ENCODE data around the gene HS3ST4. TPM values are rescaled to one million over a fixed set of nuclear protein-coding genes. Genes with fewer than 3 reads are reported as not detected.

The HS3ST4 gene
- total and polyA plus RNA-seq, 2 of the 4 experiments (the other 2 are of a cell fraction) = not detected

DNA sequence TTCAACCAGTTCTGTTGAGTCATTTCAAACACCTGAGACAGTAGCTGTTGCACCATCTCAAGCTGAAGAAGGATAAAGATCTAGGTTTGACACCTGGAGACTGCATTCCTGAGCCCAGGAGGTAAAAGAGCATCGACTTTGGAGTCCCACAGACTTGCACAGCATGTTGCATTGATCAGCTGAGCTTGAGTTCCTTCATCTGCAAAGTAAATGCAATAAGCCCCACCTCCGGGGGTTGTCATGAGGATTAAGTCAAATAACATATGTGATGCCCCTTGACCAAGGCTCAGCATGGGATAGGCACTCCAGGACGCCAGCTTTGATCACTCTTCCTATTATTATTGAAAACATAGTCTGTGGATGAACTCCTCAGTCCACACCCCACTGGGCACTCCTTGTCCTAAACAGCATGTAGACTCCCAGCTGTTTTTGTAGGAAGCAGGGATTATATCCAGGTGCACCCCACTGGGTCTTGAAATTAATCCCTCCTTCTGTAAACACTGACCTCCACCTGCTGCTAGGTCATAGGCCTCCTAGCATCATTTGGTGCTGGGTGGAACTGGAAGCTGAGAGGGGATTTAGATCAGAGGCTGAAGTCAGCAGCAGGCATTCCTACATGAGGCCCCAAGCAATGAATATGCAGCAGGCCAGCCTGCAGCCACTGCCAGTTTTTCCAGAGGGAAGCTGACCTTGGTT lies 259.0 kb downstream of the HS3ST4 start:
- POLR2A ChIA-PET (ENCODE audit: unreplicated experiment) = no interaction called here
- peaks cover 7% of the 10 kb centered on the region for H3K9me3 ChIP-seq (ENCODE audit: control insufficient read depth, insufficient read depth, low read length)
- no peaks in the 10 kb centered on the region for H3K4me1 ChIP-seq (ENCODE audit: control insufficient read depth, insufficient read depth, low read length)
- no peak overlapping the region for H4K91ac ChIP-seq (ENCODE audit: insufficient read depth, low read depth, low read length)
- H2AFZ ChIP-seq (replicated peaks; ENCODE audit: low read length, poor library complexity) = no peak overlapping the region
- no peaks in the 10 kb centered on the region for H3K79me1 ChIP-seq (ENCODE audit: low read depth in 1 of 2, low read length in 2 of 2)
- intact Hi-C loops (cut with micrococcal nuclease) = no loop called here
- no peak overlapping the region for H2BK15ac ChIP-seq (ENCODE audit: low read depth, low read length)
- no peaks in the 10 kb centered on the region for H4K20me1 ChIP-seq (ENCODE audit: insufficient read depth, low read length)
- CTCF ChIA-PET = no interaction called here
- no peak overlapping the region for H2AK9ac ChIP-seq (replicated peaks; ENCODE audit: low read depth, low read length, poor library complexity)
- H2AK5ac ChIP-seq (ENCODE audit: low read depth, low read length) = no peak overlapping the region
- DNase-seq (no peak), ATAC-seq (ENCODE audit: low read depth) (no peak)
- no peak overlapping the region for H3K4me2 ChIP-seq (ENCODE audit: low read depth, low read length)
- TF ChIP-seq, protein P1, sequence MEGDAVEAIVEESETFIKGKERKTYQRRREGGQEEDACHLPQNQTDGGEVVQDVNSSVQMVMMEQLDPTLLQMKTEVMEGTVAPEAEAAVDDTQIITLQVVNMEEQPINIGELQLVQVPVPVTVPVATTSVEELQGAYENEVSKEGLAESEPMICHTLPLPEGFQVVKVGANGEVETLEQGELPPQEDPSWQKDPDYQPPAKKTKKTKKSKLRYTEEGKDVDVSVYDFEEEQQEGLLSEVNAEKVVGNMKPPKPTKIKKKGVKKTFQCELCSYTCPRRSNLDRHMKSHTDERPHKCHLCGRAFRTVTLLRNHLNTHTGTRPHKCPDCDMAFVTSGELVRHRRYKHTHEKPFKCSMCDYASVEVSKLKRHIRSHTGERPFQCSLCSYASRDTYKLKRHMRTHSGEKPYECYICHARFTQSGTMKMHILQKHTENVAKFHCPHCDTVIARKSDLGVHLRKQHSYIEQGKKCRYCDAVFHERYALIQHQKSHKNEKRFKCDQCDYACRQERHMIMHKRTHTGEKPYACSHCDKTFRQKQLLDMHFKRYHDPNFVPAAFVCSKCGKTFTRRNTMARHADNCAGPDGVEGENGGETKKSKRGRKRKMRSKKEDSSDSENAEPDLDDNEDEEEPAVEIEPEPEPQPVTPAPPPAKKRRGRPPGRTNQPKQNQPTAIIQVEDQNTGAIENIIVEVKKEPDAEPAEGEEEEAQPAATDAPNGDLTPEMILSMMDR (conservative IDR thresholded peaks at IDR 0.05; ENCODE audit: low read depth, low read length) = no peak
- no peak for TF ChIP-seq BHLHE40 (IDR thresholded peaks at IDR 0.05; ENCODE audit: low read depth, low read length)
- no peak for TF ChIP-seq MAZ (IDR thresholded peaks at IDR 0.05; ENCODE audit: borderline replicate concordance, low read depth, low read length)
- TF ChIP-seq MAFK (IDR thresholded peaks at IDR 0.05; ENCODE audit: low read depth, low read length) = no peak
- TF ChIP-seq NFE2L2 (IDR thresholded peaks at IDR 0.05; ENCODE audit: low read depth, low read length) = no peak
- no peak for TF ChIP-seq FOS (IDR thresholded peaks at IDR 0.05; ENCODE audit: low read depth, low read length)
- TF ChIP-seq SMC3 (IDR thresholded peaks at IDR 0.05; ENCODE audit: low read depth, low read length) = no peak
- TF ChIP-seq POLR2A (IDR thresholded peaks at IDR 0.05; ENCODE audit: low read depth, low read length) = no peak
- H3K4ac ChIP-seq (ENCODE audit: low read depth, low read length) = no peak overlapping the region
- no peak overlapping the region for H3K4me3 ChIP-seq (ENCODE audit: insufficient read depth, low read depth, low read length)
- H3K56ac ChIP-seq (ENCODE audit: extremely low read depth, insufficient read depth, low read length) = no peak overlapping the region
- no peak overlapping the region for H4K8ac ChIP-seq (ENCODE audit: low read depth in 2 of 2, low read length in 2 of 2)
- H3K9ac ChIP-seq (ENCODE audit: low read depth, low read length) = no peak overlapping the region
- no peak overlapping the region for H2BK20ac ChIP-seq (ENCODE audit: low read depth, low read length)
- H3K9me1 ChIP-seq (ENCODE audit: insufficient read depth, low read length) = no peaks in the 10 kb centered on the region
- no peak overlapping the region for H3K23ac ChIP-seq (ENCODE audit: low read depth, low read length)
- H3K18ac ChIP-seq (ENCODE audit: low read depth, low read length) = no peak overlapping the region
- no peaks in the 10 kb centered on the region for H3K27me3 ChIP-seq (ENCODE audit: control insufficient read depth, insufficient read depth, low read length)
- no peak overlapping the region for H3K27ac ChIP-seq (ENCODE audit: insufficient read depth, low read length)
- no peak overlapping the region for H3K14ac ChIP-seq (replicated peaks; ENCODE audit: low read depth, low read length)
- no peak overlapping the region for H2BK5ac ChIP-seq (ENCODE audit: low read depth, low read length, poor library complexity, severe bottlenecking)
- BruUV-seq (replicated peaks) = no TSS peak
- no peak overlapping the region for H4K5ac ChIP-seq (ENCODE audit: low read depth, low read length)
- WGBS, 2 experiments (ENCODE audit: extremely low coverage in 2 of 2, insufficient read length in 1 of 2) = no CpG with 5 or more reads among the region's 3 CpGs
- dilution Hi-C loops (cut with HindIII; ENCODE audit: low sequenced_read_pairs, unreplicated experiment) = no loop called here
- no peaks in the 10 kb centered on the region for H3K36me3 ChIP-seq (ENCODE audit: control insufficient read depth, insufficient read depth, low read length)
- no peak overlapping the region for H2BK120ac ChIP-seq (ENCODE audit: low read depth, low read length)
- in situ Hi-C loops (cut with MboI; ENCODE audit: low sequenced_read_pairs) = no loop called here

Measured in IMR-90 (cell line).